ENCODE results near the gene SNRPE.
A peak's percentile ranks its signal among the peaks of the same experiment; 100 is the strongest.
"Not testable (repeated sequence)": the region's sequence is repeated elsewhere in the genome, so short reads cannot be mapped to it uniquely, and the experiment has no call there.

Gene SNRPE

GRCh38 chr1:203861379-203862184 lies at the start of gene SNRPE:
TSS of gene SNRPE (plus strand) at chr1:203861599. CDS start at chr1:203861660, 61 bp downstream.
- peak; percentile 99 for DNase-seq

GRCh38 chr1:203813581-203814341 lies 47.6 kb upstream of the SNRPE start:
- no peak for DNase-seq

- no peak for DNase-seq
These were observed 43.0 kb upstream of the SNRPE start for GRCh38 chr1:203818399-203818798.

- DNase-seq: no peak
These were observed 38.1 kb upstream of the SNRPE start for GRCh38 chr1:203823306-203823705.

- DNase-seq: no peak
These were observed 35.2 kb upstream of the SNRPE start for GRCh38 chr1:203826175-203826574.

- no peak for DNase-seq
These were observed 33.4 kb upstream of the SNRPE start for GRCh38 chr1:203828002-203828401.

GRCh38 chr1:203828503-203828902 lies 32.9 kb upstream of the SNRPE start:
- DNase-seq: no peak

- DNase-seq: not testable (repeated sequence)
These were observed 32.2 kb upstream of the SNRPE start for GRCh38 chr1:203829247-203829646.

- no peak for DNase-seq
These were observed 25.9 kb upstream of the SNRPE start for GRCh38 chr1:203835476-203835875.

GRCh38 chr1:203839081-203839480 lies 22.3 kb upstream of the SNRPE start:
- no peak for DNase-seq

GRCh38 chr1:203840208-203840808 lies 21.1 kb upstream of the SNRPE start:
- DNase-seq: no peak

GRCh38 chr1:203842559-203842876 lies 18.9 kb upstream of the SNRPE start:
- DNase-seq: no peak

- DNase-seq: no peak
These were observed 18.0 kb upstream of the SNRPE start for GRCh38 chr1:203843435-203843834.

- DNase-seq: not testable (repeated sequence)
These were observed 8.3 kb upstream of the SNRPE start for GRCh38 chr1:203853112-203853511.

GRCh38 chr1:203858055-203858454 lies 3.3 kb upstream of the SNRPE start:
- DNase-seq: no peak

GRCh38 chr1:203858975-203859374 lies 2.4 kb upstream of the SNRPE start:
- DNase-seq: no peak

GRCh38 chr1:203860396-203861025 lies 888 bp upstream of the SNRPE start:
- no peak for DNase-seq

GRCh38 chr1:203867802-203868201 lies 6.4 kb downstream of the SNRPE start:
- DNase-seq: no peak

GRCh38 chr1:203870245-203870644 lies 8.8 kb downstream of the SNRPE start:
- DNase-seq: no peak

GRCh38 chr1:203871114-203871880 lies 9.9 kb downstream of the SNRPE start:
- DNase-seq: no peak

GRCh38 chr1:203873094-203873493 lies 11.7 kb downstream of the SNRPE start:
- DNase-seq: no peak

GRCh38 chr1:203878422-203878821 lies 17.0 kb downstream of the SNRPE start:
- no peak for DNase-seq

- DNase-seq: no peak
These were observed 19.2 kb downstream of the SNRPE start for GRCh38 chr1:203880606-203881005.

Measured in NCI-H187 (cell line).